ENCODE measurements around the gene REXO5.

DNA sequence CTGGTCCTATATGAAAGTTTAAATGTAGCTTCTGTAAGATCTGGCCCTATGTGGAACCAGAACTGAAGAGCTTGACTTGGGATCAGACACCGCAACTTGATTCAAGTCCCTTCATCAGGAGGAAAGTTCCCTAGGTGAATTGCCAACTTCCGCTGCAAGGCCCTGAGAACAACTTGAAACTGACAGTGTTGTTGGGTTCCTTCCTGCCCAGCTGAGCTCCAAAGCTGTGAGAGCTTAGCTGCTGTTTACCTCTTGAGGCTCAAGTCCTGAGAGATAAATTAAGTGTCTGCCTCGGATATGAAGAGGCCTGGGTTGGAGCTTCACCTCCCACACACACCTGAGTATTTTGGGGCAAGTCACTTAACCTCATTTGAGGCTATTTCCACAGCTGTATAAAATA is 44.7 kb downstream of the REXO5 start:
- TF ChIP-seq, protein P1, sequence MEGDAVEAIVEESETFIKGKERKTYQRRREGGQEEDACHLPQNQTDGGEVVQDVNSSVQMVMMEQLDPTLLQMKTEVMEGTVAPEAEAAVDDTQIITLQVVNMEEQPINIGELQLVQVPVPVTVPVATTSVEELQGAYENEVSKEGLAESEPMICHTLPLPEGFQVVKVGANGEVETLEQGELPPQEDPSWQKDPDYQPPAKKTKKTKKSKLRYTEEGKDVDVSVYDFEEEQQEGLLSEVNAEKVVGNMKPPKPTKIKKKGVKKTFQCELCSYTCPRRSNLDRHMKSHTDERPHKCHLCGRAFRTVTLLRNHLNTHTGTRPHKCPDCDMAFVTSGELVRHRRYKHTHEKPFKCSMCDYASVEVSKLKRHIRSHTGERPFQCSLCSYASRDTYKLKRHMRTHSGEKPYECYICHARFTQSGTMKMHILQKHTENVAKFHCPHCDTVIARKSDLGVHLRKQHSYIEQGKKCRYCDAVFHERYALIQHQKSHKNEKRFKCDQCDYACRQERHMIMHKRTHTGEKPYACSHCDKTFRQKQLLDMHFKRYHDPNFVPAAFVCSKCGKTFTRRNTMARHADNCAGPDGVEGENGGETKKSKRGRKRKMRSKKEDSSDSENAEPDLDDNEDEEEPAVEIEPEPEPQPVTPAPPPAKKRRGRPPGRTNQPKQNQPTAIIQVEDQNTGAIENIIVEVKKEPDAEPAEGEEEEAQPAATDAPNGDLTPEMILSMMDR (IDR thresholded peaks at IDR 0.05; ENCODE audit: low read length), result no peak
- no peak for TF ChIP-seq EZH2 (IDR thresholded peaks at IDR 0.05; ENCODE audit: borderline replicate concordance, low read length)
